ENCODE measurements around the gene PEF1.

Gene PEF1

DNA sequence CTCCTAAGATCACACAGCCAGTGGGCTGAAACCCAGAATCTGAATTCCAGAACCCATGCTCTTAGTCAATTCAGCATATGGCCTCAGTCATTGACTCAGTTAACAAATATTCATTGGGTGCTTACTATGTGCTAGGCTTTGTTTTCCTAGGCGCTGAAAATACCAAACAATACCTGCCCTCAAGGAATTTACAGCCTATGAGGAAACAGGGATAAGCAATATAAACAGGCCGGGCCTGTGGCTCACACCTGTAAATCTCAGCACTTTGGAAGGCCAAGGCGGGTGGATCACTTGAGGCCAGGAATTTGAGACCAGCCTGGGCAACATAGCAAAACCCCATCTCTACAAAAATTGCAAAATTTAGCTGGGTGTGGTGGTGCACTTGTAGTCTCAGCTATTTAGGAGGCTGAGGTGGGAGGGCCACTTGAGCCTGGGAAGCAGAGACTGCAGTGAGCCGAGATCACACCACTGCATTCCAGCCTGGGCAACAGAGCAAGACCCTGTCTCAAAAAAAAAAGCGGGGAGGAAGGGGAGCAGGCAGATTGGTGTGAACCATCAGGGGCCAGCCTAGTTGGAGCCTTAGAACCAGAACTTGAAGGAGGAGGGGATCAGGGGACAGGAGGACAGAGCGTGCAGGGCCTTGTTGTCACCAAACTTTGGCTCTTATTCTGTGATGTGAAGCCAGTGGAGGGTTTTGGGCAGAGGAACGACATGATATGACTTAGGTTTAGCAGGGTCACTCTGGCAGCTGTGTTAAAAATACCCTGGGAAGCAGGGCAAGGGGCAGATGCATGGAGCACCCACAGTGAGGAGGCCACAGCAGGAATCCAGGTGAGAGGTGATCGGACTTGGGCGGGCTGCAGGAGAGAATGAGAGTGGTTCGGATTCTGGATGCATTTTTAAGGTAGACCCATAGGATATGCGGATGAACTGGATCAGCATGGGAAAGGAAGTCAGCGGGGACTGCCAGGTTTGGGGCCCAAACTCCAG is 62.6 kb downstream of the PEF1 start:
- no peak for DNase-seq

DNA sequence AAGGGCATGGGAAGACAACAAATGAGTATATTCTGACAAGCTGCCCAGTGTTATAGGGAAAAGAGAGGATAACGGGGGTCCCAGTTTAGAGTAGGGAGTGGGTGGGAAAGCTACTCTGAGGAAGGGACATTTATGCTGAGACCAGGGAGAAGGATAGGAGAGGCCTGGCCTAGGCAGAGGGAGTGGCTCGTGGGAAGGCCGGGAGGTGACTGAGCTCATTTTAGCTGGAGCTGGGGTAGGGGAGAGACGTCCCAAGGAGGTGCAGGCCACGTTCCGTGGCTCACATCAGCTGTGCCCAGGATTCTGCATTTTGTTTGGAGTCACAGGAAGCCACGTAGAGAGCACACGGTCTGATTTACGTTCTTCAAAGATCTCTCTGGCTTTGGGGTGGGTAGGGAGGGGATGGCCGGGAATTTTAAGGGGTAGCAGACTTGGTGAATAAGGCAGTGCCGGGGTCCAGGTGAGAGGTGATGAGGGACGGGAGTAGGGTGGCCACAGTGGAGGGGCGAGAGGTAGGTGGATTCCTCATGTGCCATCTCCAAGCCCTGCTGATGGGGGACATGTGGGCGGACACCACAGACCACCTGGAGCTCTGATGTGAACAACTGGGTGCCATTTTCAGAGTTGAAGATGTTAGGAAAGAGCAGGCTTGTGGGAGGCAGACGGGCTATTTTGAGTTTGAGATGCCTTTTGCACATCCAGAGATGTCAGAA is 63.6 kb downstream of the PEF1 start:
- DNase-seq: no peak

DNA sequence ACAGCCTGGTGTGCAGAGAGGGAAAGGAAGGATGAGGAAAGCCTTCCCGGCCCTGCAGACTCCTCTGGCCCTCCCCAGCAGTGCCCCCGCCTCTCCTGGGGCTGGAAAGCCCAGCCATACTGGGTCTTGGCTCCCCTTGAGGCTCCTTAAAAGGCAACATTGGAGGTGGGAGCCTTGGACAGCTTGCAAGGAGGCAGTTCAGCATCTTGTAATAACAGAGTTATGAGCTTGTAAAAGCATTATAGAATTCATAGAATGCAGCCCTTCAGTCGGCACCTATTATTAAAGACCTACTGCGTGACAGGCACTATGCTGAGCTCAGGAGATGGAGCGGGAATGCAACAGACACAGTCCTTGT is 64.2 kb downstream of the PEF1 start:
- DNase-seq: no peak
